HUES48 (cell line): ENCODE data around the gene DMGDH.

Experiments
- H3K27ac ChIP-seq: one replicate; pipeline ENCODE4 v1.7.0; 2013; ENCODE audit warnings: low read depth, low read length, inconsistent platforms
- H3K27me3 ChIP-seq: 2 replicates; pipeline ENCODE4 v1.6.1; 2013; ENCODE audit warnings: mild to moderate bottlenecking, low read length; ENCODE audit not compliant: control insufficient read depth, insufficient read depth
- H3K36me3 ChIP-seq: 2 replicates; pipeline ENCODE4 v1.6.1; 2013; ENCODE audit warnings: low read length; ENCODE audit not compliant: control insufficient read depth, insufficient read depth
- H3K4me1 ChIP-seq: 2 replicates; pipeline ENCODE4 v1.6.1; 2013; ENCODE audit warnings: mild to moderate bottlenecking, low read length; ENCODE audit not compliant: control insufficient read depth, insufficient read depth
- H3K4me3 ChIP-seq: 2 replicates; pipeline ENCODE4 v1.5.1; 2013; ENCODE audit warnings: mild to moderate bottlenecking, low read depth, low read length
- H3K9ac ChIP-seq: 2 replicates; pipeline ENCODE4 v1.6.1; 2013; ENCODE audit warnings: mild to moderate bottlenecking, low read depth, low read length, moderate library complexity
- H3K9me3 ChIP-seq: 2 replicates; pipeline ENCODE4 v1.6.1; 2013; ENCODE audit warnings: low read length; ENCODE audit not compliant: control insufficient read depth, insufficient read depth

DMGDH gene

DNA sequence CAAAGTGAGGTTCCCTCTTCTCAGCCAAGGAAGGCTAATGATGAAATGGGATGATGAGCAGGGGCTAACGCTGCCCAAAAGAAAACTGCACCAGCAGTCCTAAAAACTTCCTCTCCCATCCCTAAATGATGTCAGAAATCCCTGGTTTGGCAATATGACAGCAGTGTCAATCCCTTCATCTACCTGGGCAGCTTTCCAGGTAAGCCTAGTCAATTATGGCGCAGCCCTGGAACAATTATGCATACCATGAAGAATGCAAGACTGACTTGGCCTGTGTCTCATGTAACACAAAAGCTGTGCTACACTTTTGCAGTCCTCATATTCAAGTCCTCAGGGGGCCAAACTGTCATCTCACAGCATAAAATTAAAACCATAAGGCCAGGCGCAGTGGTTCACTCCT lies 7.0 kb downstream of the DMGDH start:
- H3K4me1 ChIP-seq, result 0 out of 2 replicates have a peak, but pooled peaks cover 4% of the 10 kb centered on the region
- H3K36me3 ChIP-seq, result no peaks in the 10 kb centered on the region
- no peak overlapping the region for H3K9ac ChIP-seq
- no peak overlapping the region for H3K27ac ChIP-seq
- H3K9me3 ChIP-seq, result no peaks in the 10 kb centered on the region
- H3K4me3 ChIP-seq, result no peak overlapping the region
- H3K27me3 ChIP-seq, result no peaks in the 10 kb centered on the region

DNA sequence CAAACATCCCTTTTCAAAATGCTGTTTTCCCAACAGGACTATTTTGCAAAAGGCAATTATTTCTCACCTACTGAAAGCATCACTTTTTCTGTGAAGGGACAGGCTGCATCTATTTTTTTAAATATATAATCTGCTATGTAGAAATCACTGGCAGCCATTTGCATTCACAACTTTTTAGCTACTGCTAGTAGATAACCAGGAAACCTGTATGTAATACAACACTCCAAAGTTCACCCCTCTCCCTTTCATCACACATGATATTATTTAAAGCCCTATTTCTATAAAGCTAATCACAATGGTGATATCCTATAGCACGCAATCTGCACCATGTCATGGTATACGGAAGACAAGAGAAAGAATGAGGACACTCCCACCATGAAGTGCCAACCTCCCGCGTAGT lies 9.8 kb downstream of the DMGDH start:
- no peak overlapping the region for H3K4me3 ChIP-seq
- H3K27ac ChIP-seq, result no peak overlapping the region
- no peaks in the 10 kb centered on the region for H3K9me3 ChIP-seq

DNA sequence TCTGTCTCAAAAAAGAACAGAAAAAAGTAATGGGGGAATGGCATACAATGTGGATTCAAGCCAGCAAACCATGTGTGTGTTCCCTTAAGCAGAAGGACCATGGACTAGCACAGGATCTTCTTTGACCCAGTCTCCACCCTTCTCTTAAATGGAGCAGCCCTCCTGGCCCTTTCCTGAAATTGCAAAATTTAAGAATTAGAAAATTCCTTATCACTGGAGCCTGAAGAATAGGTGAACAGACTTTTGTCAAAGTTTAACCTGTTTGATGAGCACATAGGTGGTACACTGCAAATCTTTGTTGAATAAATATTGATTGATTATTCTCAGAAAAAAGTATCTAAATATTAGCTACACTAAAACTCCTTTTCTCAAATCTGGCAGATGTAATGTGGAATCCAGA lies 12.6 kb downstream of the DMGDH start:
- H3K9me3 ChIP-seq, result no peaks in the 10 kb centered on the region
- H3K9ac ChIP-seq, result no peak overlapping the region
- no peak overlapping the region for H3K27ac ChIP-seq
- H3K36me3 ChIP-seq, result no peaks in the 10 kb centered on the region
- no peaks in the 10 kb centered on the region for H3K4me1 ChIP-seq
- no peaks in the 10 kb centered on the region for H3K27me3 ChIP-seq
- no peak overlapping the region for H3K4me3 ChIP-seq

More for the DNA sequence above, 9.8 kb downstream of the DMGDH start:
- Histone ChIP-seq H3K36me3 (no peaks in the 10 kb centered on the region), H3K4me1 (0 out of 2 replicates have a peak, but pooled peaks cover 4% of the 10 kb centered on the region), H3K9ac (no peak overlapping the region), H3K27me3 (no peaks in the 10 kb centered on the region)

DNA sequence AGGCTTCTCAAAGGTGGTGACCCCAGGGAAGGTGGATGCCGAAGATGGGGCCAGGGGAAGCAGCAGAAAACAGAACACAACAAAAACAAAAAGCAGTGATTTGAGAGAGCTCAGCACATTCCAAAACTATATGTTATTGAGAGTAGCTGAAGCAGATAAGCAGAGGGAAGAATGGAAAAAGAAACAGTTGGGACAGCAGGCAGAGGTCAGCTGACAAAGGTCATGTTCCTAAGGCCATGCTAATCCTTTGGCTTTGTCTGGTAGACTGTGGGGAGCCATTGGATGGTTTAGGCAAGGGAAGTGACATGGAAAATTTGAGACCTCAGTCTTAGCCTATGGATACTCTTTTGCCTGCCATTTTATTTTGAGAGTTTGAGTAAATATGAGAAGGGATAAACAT lies 14.5 kb downstream of the DMGDH start:
- H3K4me1 ChIP-seq, result no peaks in the 10 kb centered on the region
- no peak overlapping the region for H3K27ac ChIP-seq
- H3K9ac ChIP-seq, result no peak overlapping the region
- no peaks in the 10 kb centered on the region for H3K36me3 ChIP-seq
- H3K9me3 ChIP-seq, result no peaks in the 10 kb centered on the region
- H3K27me3 ChIP-seq, result no peaks in the 10 kb centered on the region
- H3K4me3 ChIP-seq, result no peak overlapping the region

DNA sequence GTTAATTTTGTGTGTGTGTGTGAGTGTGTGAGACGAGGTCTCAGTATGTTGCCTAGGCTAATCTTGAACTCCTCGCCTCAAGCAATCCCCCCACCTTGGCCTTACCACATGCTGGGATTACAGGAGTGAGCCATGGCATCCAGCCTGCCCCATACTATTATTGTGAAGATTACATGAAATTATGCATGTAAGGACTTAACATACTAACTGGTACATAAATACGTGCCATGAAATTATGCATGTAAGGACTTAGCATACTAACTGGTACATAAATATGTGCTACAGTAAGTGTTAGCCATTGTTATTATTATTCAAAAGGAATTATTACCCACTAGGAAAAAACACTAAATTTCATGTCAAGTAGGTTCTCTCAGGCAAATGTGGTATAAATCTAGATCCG lies 16.2 kb downstream of the DMGDH start:
- Histone ChIP-seq H3K4me3 (no peak overlapping the region), H3K27me3 (no peaks in the 10 kb centered on the region), H3K9me3 (no peaks in the 10 kb centered on the region), H3K9ac (no peak overlapping the region), H3K36me3 (no peaks in the 10 kb centered on the region), H3K4me1 (no peaks in the 10 kb centered on the region), H3K27ac (no peak overlapping the region)

DNA sequence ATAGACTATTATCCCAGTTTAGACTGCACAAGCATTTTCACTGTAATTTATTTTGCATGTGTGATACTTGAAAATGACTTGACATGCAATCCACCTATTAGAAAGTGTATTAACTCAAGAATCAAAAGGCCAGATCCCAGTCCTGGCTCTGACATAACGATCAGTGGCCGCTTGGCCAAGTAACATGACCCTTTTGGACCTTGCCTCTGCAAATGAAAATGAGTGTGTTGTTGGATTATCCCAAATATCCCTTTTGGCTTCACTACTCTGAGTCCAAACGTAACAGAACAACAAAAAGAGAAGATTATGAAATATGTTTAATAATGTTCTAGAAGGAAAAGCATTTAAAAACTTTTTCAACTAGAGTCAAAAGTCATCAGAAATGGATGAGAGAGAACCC lies 19.0 kb downstream of the DMGDH start:
- H3K9ac ChIP-seq, result no peak overlapping the region
- H3K9me3 ChIP-seq, result no peaks in the 10 kb centered on the region
- H3K27ac ChIP-seq, result no peak overlapping the region
- no peaks in the 10 kb centered on the region for H3K36me3 ChIP-seq
- no peaks in the 10 kb centered on the region for H3K4me1 ChIP-seq
- no peaks in the 10 kb centered on the region for H3K27me3 ChIP-seq
- H3K4me3 ChIP-seq, result no peak overlapping the region

DNA sequence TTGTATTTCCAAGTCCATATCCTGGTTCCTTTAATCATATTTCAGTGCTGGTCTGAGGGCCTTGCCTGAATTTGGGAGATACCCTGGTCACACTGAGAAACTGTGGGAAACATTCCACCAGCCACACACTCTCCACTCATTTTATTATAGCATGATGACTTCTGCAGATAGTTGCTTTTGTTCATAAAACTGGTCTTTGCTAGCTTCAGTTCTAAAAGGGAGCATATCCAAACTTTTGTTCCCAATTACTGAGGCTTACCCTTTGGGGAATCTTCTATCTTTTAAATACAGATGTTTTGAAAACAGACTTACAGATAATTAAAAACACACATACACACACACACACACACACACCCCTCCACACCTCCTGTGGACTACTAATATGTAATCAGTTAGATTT lies 21.0 kb downstream of the DMGDH start:
- no peaks in the 10 kb centered on the region for H3K9me3 ChIP-seq
- no peak overlapping the region for H3K9ac ChIP-seq
- no peaks in the 10 kb centered on the region for H3K36me3 ChIP-seq
- H3K27ac ChIP-seq, result no peak overlapping the region
- no peaks in the 10 kb centered on the region for H3K4me1 ChIP-seq
- no peaks in the 10 kb centered on the region for H3K27me3 ChIP-seq
- H3K4me3 ChIP-seq, result no peak overlapping the region

DNA sequence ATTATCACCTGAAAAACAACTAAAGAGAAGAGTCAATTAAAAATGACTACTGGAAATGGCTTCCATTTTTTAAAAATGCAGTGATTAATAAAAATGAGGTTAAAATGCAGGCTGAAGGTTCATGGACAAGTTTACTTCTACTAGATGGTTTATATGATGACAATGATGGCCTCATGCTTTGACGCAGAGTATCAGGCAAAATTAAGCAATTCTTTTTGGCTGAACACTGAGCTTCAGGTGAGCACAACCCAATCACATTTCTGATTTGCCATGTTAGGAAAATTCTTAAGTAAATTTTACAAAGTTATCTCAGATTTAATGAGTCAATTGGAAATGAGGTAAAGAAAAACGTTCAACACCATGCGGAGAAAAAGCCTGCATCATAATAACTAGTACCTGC lies 22.3 kb downstream of the DMGDH start:
- H3K27me3 ChIP-seq, result no peaks in the 10 kb centered on the region
- no peaks in the 10 kb centered on the region for H3K4me1 ChIP-seq
- H3K36me3 ChIP-seq, result no peaks in the 10 kb centered on the region
- H3K9ac ChIP-seq, result no peak overlapping the region
- no peaks in the 10 kb centered on the region for H3K9me3 ChIP-seq
- no peak overlapping the region for H3K4me3 ChIP-seq
- H3K27ac ChIP-seq, result no peak overlapping the region

DNA sequence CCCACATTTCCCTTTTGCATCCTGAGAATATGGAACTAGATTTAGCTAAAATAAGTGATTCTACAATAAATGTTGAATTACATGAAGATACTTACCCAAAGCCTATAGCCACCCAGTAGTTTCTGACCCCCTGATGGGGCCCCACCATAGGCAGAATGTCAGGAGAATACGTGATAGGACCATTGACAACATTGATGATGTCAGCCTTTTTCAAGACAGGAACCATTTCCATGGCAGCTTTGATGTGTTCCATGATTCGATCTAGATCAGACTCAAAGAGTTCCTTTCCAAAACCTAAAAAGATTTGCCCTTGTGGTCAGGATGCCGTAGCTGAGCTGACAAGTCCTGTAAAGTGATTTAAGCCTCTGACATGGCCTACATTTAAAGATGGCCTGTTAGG lies 27.3 kb downstream of the DMGDH start:
- Histone ChIP-seq H3K9me3 (no peaks in the 10 kb centered on the region), H3K27me3 (no peaks in the 10 kb centered on the region), H3K4me3 (no peak overlapping the region), H3K4me1 (no peaks in the 10 kb centered on the region), H3K9ac (no peak overlapping the region), H3K36me3 (no peaks in the 10 kb centered on the region), H3K27ac (no peak overlapping the region)

DNA sequence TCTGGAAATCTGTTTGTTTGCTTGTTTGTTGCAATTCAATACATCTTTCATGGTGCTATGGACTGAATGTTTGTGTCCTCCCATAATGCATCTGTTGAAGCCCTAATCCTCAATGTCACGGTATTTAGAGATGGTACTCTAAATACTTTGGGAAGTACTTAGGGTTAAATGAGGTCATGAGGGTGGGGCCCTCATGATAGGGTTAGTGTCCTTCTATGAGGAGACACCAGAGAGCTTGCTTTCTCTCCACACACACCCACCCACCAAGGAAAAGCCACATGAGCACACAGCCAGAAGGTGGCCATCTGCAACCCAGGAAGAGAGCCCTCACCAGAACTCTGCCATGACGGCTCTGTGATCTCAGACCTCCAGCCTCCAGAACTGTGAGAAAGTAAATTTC lies 32.7 kb downstream of the DMGDH start:
- H3K4me3 ChIP-seq, result no peak overlapping the region
- no peaks in the 10 kb centered on the region for H3K4me1 ChIP-seq
- H3K9me3 ChIP-seq, result no peaks in the 10 kb centered on the region
- H3K36me3 ChIP-seq, result no peaks in the 10 kb centered on the region
- H3K27ac ChIP-seq, result no peak overlapping the region
- no peaks in the 10 kb centered on the region for H3K27me3 ChIP-seq
- no peak overlapping the region for H3K9ac ChIP-seq

DNA sequence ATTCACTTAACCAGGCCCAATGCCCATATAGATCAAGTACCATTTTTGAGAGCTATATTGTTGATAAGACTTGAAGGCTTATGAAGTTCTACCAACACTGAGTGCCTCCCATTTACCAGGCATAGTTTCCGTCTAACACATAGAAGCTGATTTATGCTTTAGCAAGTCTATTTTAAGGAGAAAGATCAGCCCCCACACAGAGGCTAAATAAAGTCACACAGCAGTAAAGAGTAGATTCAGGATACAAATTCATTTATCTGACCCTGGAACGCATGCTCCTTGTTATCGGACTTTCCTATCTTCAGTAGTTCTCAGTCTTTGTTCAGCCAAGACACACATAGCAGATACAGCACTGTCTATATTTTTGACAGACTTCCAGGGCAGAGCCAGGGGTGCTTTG lies 34.2 kb downstream of the DMGDH start:
- Histone ChIP-seq H3K4me3 (no peak overlapping the region), H3K9ac (no peak overlapping the region), H3K27me3 (no peaks in the 10 kb centered on the region), H3K36me3 (no peaks in the 10 kb centered on the region), H3K9me3 (no peaks in the 10 kb centered on the region), H3K4me1 (no peaks in the 10 kb centered on the region), H3K27ac (no peak overlapping the region)

DNA sequence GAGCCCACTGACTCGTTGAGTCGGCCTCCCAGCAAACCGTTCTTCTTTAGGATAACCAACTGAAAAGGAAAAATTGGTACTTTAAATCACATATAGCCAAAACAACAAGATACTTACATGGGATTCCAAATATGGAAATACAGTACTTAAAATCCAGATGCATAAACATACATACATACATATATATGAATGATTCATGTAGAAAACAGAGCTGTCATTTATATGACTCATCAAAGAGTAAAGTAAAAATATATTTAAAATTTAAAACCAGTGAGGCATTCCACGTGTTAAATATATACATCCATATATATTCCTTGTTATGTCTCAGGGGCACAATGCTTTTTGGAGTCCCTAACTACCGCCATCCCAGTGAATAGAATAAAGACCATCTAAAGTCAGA lies 36.7 kb downstream of the DMGDH start:
- no peak overlapping the region for H3K9ac ChIP-seq
- no peak overlapping the region for H3K27ac ChIP-seq
- H3K36me3 ChIP-seq, result no peaks in the 10 kb centered on the region

More for the DNA sequence above, 36.7 kb downstream of the DMGDH start:
- H3K4me3 ChIP-seq, result no peak overlapping the region
- no peaks in the 10 kb centered on the region for H3K9me3 ChIP-seq
- H3K27me3 ChIP-seq, result no peaks in the 10 kb centered on the region
- H3K4me1 ChIP-seq, result no peaks in the 10 kb centered on the region
